Thyroid gland (tissue), 4 donors: ENCODE results near the gene OSGIN1. TPM values are rescaled to one million over a fixed set of nuclear protein-coding genes. Genes with fewer than 3 reads are reported as not detected.

Experiments
- DNase-seq, 2 donors: peaks; one replicate each; pipeline ENCODE4 v3.0.0-alpha.2; 2019
- H3K27ac ChIP-seq, 3 donors: fragments of 200-600 bp; sonication (generic); 1 replicate in 2 of 3; 2 replicates in 1 of 3; pipeline ENCODE4 v1.5.1; 2016 to 2019; ENCODE audit warnings: mild to moderate bottlenecking in 1 of 3, moderate library complexity in 1 of 3
- H3K27me3 ChIP-seq: fragments of 200-600 bp; sonication (generic); one replicate; pipeline ENCODE4 v1.5.1; 2019
- H3K36me3 ChIP-seq, 2 donors: fragments of 200-600 bp; sonication (generic); one replicate each; pipeline ENCODE4 v1.5.1; 2016 to 2019
- H3K4me1 ChIP-seq, 2 donors: fragments of 200-600 bp; sonication (generic); one replicate each; pipeline ENCODE4 v1.5.1; 2017 to 2019
- H3K4me3 ChIP-seq, 3 donors: fragments of 200-600 bp; sonication (generic); replicated peaks in 1 of 3; 1 replicate in 2 of 3; 2 replicates in 1 of 3; pipeline ENCODE4 v1.5.1; 2016; ENCODE audit warnings: mild to moderate bottlenecking in 1 of 3
- H3K9me3 ChIP-seq: fragments of 200-600 bp; sonication (generic); one replicate; pipeline ENCODE4 v1.5.1; 2017
- POLR2A ChIP-seq, 2 donors: fragments of 450-650 bp; IDR thresholded peaks; one replicate each; pipeline ENCODE4 v1.6.1; 2017; ENCODE audit warnings: antibody characterized with exemption in 2 of 2, mild to moderate bottlenecking in 2 of 2, moderate library complexity in 1 of 2
- WGBS, 2 donors: methylation state at CpG; one replicate each; pipeline ENCODE4 v1.1.5; 2017; 5-methylcytosine and 5-hydroxymethylcytosine counted together
- intact Hi-C: fragments of 100-400 bp; cut with DNase I; formaldehyde crosslinking; loops from one replicate; pipeline ENCODE4 v1.15.1; 2023
- total RNA-seq, 4 donors: library from RNA; depleted of rRNA; stranded (reverse); fragments of >200 nt; gene quantifications; one replicate each; pipeline ENCODE4 v1.2.3, GENCODE V29; 2016
- TF ChIP-seq, protein P1 (sequence below), 6 experiments: fragments of 200-600 bp in 3 of 6; fragments of 450-650 bp in 3 of 6; sonication (generic) in 3 of 6; IDR thresholded peaks; one replicate each; pipeline ENCODE4 v1.5.1; 2016 to 2019; ENCODE audit warnings: antibody characterized with exemption in 6 of 6, mild to moderate bottlenecking in 2 of 6, inconsistent platforms in 1 of 6, moderate library complexity in 1 of 6

Gene OSGIN1
- total RNA-seq, 4 donors from 2014 or later, result 14.5 to 53.5 (median 31.9) TPM

DNA sequence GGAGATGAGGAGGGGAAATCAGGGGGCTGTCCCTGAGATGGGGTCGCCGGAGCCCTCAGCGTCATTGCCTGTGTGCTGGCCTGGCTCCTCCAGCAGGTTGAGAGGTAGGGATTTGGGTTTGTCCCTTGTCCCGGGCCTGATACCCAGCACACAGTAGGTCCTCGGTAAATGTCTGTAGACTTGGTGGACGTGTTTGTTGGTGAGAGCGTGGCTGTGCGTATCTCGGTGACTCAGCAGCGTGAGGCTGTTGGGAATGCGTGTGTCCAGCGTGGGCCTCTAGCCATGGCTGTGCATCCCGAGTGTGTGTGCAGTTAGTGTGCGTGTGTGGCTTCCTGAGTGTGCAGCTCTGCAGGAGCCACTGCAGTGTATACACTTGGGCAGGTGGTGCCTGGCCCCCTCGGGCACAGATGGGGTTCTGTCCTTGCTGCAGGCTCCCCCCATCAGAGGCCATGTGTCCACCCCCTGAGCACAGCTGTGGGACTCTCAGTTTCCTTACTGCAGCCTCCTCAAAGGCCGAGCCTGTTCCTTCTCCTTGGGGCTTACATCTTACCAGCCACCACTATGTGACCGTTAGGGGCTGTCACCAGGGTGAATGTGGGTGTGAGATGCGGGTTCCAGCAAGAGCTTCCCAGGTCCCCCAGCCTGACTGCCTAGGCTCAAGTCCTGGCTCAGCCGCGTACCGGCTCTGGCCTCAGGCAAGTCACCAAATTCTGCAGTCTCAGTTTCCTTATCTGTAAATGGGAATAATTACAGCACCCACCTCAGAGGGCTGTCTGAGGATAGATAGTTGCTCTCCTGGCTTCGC lies 20.7 kb downstream of the OSGIN1 start:
- Histone ChIP-seq H3K27ac (no peak overlapping the region), H3K27me3 (no peaks in the 10 kb centered on the region), H3K4me3 (no peak overlapping the region), H3K36me3 (no peaks in the 10 kb centered on the region), H3K9me3 (no peaks in the 10 kb centered on the region), H3K4me1 (peaks cover 0 to 2% of the 10 kb centered on the region in 2 donors)
- intact Hi-C loops, result no loop called here
- TF ChIP-seq, protein P1, sequence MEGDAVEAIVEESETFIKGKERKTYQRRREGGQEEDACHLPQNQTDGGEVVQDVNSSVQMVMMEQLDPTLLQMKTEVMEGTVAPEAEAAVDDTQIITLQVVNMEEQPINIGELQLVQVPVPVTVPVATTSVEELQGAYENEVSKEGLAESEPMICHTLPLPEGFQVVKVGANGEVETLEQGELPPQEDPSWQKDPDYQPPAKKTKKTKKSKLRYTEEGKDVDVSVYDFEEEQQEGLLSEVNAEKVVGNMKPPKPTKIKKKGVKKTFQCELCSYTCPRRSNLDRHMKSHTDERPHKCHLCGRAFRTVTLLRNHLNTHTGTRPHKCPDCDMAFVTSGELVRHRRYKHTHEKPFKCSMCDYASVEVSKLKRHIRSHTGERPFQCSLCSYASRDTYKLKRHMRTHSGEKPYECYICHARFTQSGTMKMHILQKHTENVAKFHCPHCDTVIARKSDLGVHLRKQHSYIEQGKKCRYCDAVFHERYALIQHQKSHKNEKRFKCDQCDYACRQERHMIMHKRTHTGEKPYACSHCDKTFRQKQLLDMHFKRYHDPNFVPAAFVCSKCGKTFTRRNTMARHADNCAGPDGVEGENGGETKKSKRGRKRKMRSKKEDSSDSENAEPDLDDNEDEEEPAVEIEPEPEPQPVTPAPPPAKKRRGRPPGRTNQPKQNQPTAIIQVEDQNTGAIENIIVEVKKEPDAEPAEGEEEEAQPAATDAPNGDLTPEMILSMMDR (IDR thresholded peaks at IDR 0.05), result no peak
- TF ChIP-seq POLR2A (IDR thresholded peaks at IDR 0.05), result no peak
- WGBS, 2 donors, result 84 to 88% methylated on average over 20 to 22 of the region's 22 CpGs
- no peak for DNase-seq

DNA sequence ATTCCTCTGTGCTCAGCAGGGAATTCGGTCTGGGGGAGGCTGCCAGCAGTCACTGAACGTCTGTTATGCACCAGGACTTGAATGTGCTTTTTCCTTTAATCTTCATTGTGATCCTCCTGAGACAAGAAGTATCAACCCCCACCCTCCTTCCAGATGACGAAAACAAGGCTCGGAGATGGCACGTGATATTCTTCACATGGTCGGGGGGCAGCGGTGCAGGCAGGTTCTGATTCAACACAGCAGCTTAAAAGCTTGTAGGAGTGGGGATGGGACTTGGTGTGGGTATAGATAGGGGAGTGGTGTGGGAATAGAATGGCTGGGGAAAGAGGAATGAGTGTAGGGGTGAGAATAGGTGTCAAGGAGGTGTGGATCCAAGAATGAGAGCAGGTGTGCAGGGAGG lies 21.4 kb downstream of the OSGIN1 start:
- TF ChIP-seq, protein P1 (IDR thresholded peaks at IDR 0.05), result no peak
- no peak for TF ChIP-seq POLR2A (IDR thresholded peaks at IDR 0.05)
- Histone ChIP-seq H3K4me1 (no peaks in the 10 kb centered on the region), H3K36me3 (no peaks in the 10 kb centered on the region), H3K4me3 (no peak overlapping the region), H3K27ac (no peak overlapping the region), H3K9me3 (no peaks in the 10 kb centered on the region), H3K27me3 (no peaks in the 10 kb centered on the region)
- DNase-seq, result no peak
- 50 to 55% methylated on average over 7 of the region's 7 CpGs for WGBS, 2 donors
- intact Hi-C loops, result no loop called here

DNA sequence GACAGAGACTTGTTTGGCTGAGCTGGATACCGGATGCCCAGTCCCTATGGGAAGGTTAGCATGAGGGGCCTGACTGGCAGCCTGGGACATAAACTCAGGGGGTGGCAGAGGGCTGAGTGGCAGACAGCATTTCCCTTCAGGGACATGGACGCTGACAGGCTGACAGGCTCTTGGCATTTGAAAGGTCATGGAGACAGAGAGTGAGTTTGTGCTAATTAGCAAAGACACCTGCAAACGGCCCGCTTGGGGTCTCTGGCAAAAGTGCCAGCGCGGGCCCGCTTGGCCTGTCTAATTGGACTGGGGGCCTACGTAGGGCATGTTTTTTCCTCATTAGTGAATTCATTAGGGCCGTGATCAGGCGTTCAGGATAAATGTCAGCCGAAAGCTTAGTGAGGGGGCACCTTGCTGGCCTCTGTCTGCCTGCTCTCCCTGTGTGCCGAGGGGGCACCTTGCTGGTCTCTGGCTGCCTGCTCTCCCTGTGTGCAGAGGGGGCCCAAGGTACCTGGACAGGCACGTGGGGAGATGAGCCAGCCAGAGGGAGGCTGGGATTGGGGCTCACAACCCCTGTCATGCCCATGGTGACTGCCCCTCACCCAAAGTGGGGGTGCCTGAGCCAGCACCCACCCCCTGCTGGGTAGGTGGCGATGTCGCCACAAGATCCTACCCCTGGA lies 22.7 kb downstream of the OSGIN1 start:
- DNase-seq, result no peak
- H3K27ac ChIP-seq, result no peak overlapping the region
- no peak for TF ChIP-seq POLR2A (IDR thresholded peaks at IDR 0.05)
- TF ChIP-seq, protein P1 (IDR thresholded peaks at IDR 0.05), result no peak
- intact Hi-C loops, result no loop called here
- no peaks in the 10 kb centered on the region for H3K27me3 ChIP-seq
- WGBS, 2 donors, result 81 to 93% methylated on average over 7 to 11 of the region's 15 CpGs
- no peaks in the 10 kb centered on the region for H3K36me3 ChIP-seq
- no peaks in the 10 kb centered on the region for H3K4me1 ChIP-seq
- H3K4me3 ChIP-seq, result no peak overlapping the region
- no peaks in the 10 kb centered on the region for H3K9me3 ChIP-seq

DNA sequence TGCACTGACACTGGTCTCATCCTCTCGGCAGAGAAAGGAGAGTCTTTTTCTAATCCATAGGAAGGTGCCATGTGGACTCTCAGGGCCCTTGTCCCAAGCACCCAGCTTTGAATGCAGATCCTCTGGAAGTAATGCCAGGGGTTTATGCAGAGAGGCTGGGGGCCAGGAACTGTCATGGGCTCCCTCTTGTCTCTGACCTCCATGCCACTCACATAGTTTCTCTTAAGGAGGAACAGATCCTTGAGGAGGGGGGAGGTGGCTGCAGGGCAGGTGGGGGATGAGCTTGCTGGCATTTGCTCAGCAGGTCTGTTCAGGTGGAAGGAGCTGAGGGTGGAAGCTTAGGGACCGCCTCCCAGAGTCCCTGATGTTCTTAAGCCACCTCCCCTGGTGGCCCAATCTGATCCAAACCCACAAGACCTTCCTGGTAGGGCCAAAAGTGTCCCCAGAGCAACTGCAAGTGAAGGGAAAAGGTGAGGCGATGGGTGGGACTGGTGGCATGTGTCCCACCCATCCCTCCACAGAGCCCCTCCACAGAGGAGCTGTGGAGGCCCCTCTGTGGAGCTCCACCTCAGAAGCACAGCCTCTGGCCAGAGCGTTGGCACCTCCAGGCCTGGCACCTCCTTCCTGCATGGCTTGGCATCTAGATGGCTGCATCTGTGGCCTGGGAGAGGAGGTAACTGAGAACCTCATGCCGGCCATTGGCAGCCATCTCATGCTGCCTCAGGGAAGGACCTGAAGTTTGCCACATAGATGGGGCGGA lies 24.2 kb downstream of the OSGIN1 start:
- no peaks in the 10 kb centered on the region for H3K27me3 ChIP-seq
- H3K4me3 ChIP-seq, result no peak overlapping the region
- 83 to 93% methylated on average over 5 to 6 of the region's 6 CpGs for WGBS, 2 donors
- intact Hi-C loops, result no loop called here
- no peaks in the 10 kb centered on the region for H3K9me3 ChIP-seq
- H3K4me1 ChIP-seq, result no peaks in the 10 kb centered on the region
- no peaks in the 10 kb centered on the region for H3K36me3 ChIP-seq
- DNase-seq, result no peak
- TF ChIP-seq, protein P1 (IDR thresholded peaks at IDR 0.05), result no peak
- no peak for TF ChIP-seq POLR2A (IDR thresholded peaks at IDR 0.05)
- no peak overlapping the region for H3K27ac ChIP-seq
